ENCODE data around the gene CYTH1.

- TF ChIP-seq GATA2 (IDR thresholded peaks at IDR 0.05; ENCODE audit: low read depth, low read length) (no peak), GATA3 (IDR thresholded peaks at IDR 0.05; ENCODE audit: low read depth, low read length) (no peak)
Measured at GRCh38 chr17:78774956-78775571, 7.0 kb downstream of the CYTH1 start.

Measured in SH-SY5Y (cell line).